GM21360 (cell line): Measurements from ENCODE around the gene RPL41.
"Not testable (repeated sequence)": the region's sequence is repeated elsewhere in the genome, so short reads cannot be mapped to it uniquely, and the experiment has no call there.

ENCODE experiments used
- ATAC-seq: cut with Tn5 transposase; IDR thresholded peaks from one replicate; pipeline ENCODE4 v1.9.1; 2021; ENCODE audit warnings: mild to moderate bottlenecking, moderate library complexity; ENCODE audit not compliant: unreplicated experiment

The RPL41 gene

DNA sequence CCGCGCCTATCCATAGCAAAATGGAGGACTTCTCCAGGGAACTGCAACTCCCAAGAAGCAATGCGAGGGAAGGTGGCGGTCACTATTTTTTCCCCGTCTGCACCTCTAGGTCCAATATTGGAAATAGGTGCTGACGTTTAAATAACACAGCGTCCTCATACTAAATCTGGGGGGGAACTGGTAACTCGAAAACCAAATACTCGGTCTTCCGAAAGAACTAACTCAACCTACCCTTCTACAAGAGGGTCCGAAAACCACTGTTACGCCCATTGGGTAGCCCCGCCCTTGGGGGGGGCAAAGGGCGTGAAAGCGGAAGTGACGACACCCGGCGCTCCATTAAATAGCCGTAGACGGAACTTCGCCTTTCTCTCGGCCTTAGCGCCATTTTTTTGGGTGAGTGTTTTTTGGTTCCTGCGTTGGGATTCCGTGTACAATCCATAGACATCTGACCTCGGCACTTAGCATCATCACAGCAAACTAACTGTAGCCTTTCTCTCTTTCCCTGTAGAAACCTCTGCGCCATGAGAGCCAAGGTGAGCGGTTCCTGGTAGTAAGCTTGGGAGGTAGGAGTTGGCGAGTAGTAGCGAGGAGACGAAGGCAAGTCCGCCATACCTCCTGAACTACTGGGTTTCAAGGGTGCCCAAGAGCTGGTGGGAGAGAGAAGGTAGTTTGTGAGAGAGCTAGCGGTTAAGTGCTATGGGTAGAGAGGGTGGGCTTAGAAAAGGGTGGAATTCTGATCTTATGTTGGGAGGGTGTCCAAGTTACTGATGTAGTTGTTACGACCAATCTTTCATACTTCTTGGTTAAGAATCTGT, at the start of gene RPL41:
RPL41 (plus strand) TSS at position 367 of the 815 bp plus-strand sequence.
- ATAC-seq = peak; percentile 39

DNA sequence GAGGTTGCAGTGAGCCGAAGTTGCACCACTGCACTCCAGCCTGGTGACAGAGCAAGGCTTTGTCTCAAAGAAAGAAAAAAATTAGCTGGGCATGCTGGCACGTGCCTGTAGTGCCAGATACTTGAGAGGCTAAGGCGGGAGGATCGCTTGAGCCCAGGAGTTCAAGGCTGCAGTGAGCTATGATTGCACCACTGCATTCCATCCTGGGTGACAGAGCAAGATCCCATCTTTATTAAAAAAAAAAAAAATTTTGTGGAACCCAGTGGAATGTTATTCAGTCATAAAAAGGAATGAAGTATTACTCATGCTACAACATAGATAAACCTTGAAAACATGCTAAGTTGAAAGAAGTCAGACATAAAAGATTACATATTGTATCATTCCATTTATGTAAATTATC, 44.8 kb upstream of the RPL41 start:
- ATAC-seq = no peak

DNA sequence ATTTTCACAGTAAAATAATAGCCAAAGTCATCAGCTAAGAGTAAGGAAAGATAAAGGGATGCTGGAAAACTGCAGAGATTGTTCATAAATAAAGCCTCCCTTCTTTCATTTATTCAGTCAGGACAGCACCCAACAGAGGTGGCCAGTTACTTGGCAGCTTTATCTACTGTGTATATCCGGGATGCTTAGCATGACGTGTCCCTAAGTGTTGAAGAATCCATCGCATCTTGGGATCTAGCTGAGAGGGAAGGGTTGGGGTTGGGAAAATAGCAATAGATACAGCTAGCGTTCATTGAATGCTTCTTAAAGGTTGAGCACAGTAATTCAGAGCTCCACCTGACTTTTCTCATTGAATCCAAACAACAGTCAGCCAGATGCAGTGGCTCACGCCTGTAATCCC, 42.0 kb upstream of the RPL41 start:
- no peak for ATAC-seq

DNA sequence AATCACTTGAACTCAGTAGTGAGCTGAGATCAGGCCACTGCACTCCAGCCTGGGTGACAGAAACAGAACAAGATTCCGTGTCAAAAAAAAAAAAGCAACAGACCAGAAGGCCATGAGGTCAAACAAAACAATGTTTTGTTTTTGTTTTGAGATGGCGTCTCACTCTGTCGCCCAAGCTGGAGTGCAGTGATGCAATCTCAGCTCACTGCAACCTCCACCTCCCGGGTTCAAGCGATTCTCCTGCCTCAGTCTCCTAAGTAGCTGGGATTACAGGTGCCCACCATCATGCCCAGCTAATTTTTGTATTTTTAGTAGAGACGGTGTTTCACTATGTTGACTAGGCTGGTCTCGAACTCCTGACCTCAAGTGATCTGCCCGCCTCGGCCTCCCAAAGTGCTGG, 38.5 kb upstream of the RPL41 start:
- not testable (repeated sequence) for ATAC-seq

DNA sequence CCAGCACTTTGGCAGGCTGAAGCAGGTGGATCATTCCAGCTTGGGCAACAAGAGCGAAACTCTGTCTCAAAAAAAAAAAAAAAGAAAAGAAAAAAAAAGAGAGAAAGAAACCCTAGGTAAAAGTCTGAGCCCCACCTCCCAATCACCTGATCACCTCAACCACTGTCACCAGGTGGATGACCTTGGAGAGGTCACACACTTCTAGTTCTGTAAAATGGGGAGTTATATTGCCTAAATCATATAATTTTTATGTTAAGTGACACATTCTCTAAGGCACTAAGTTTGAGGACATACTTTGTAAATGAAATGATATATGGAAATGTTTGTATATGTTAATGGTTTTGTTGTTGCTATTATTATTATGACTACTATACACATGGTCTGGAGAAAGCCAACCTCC, 38.0 kb upstream of the RPL41 start:
- no peak for ATAC-seq

DNA sequence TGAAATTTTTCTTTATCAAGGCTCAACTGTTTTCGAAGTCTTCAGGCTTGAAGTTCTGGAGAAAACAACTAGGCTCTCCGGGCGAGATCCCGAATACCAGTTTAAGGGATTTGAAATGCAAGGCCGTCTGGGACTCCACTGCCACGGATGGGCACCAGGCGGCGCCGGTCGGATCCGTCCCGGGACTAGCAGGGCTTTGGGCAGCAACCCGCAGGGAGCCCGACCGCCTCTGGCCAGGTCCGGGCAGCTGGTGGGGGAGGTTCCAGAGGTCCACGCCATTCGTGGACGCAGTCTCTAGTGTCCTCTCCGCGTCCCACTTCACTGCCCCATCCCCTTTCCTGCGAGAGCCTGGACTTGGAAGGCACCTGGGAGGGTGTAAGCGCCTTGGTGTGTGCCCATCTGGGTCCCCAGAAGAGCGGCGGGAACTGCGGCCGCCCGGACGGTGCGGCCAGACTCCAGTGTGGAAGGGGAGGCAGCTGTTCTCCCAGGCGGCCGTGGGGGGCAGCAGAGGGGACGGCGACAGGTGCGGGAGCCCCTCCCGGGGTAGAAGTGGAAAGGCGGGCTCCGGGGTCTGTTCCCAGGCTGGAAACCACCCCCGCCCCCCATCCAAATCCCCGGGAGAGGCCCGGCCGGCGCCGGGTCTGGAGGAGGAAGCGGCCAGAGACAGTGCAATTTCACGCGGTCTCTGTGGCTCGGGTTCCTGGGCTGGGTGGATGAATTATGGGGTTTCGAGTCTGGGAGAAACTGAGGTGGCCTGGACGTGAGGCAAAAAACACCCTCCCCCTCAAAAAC, 37.3 kb upstream of the RPL41 start:
- ATAC-seq = peak; percentile 51

DNA sequence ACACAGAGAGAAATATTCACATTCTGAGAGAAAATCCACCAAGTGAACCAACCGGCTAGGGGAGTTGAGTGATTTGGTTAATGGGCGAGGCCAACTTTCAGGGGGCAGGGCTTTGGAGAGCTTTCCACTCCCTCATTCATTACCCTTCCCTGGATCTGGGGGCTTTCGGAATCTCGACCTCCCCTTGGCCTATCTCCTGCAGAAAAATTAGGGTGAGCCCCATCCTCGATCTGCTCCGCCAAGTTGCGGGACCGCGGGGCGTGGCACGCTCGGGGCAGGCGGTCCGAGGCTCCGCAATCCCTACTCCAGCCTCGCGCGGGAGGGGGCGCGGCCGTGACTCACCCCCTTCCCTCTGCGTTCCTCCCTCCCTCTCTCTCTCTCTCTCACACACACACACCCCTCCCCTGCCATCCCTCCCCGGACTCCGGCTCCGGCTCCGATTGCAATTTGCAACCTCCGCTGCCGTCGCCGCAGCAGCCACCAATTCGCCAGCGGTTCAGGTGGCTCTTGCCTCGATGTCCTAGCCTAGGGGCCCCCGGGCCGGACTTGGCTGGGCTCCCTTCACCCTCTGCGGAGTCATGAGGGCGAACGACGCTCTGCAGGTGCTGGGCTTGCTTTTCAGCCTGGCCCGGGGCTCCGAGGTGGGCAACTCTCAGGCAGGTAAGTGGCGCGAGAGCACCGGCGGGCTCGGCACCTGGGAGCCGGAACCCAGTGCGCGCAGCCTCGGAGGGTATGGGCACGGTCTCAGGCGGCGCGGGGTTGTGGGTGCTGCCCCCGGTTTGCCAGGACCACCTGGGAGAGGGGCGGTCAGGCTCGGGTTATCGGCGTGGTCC, 36.5 kb upstream of the RPL41 start, which contains the start of gene ERBB3:
ERBB3 (plus strand) TSS at position 443 of the 833 bp plus-strand sequence; CDS start at position 579, 136 bp downstream.
- no peak for ATAC-seq

DNA sequence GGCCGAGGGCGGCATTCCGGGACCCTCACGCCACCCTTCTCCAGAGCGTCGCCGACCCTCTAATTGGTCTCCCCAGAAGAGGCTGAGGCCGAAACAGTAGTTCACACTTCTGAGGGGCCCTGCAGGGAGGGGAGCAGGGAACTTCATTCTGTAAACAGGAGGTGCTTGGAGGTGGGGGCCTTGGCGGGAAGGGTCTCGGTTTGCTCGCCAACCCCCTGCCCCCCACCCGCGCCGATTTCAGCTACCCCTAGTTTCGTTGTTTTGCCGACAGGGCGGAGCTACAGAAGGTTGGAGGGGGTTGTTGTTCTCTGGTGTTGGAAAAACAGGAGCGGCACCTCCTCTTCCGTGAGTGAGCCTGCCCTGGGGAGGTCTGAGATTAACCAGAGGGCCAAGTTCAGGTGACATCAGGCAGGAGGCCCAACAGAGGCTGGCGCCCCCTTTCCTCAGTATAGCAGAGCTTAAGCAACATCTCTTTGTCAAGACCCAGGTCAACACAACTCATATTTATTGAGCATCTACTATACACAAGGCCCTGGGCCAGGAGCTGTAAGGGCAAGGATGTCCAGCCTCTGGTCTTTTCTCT, 35.8 kb upstream of the RPL41 start:
- ATAC-seq = no peak

DNA sequence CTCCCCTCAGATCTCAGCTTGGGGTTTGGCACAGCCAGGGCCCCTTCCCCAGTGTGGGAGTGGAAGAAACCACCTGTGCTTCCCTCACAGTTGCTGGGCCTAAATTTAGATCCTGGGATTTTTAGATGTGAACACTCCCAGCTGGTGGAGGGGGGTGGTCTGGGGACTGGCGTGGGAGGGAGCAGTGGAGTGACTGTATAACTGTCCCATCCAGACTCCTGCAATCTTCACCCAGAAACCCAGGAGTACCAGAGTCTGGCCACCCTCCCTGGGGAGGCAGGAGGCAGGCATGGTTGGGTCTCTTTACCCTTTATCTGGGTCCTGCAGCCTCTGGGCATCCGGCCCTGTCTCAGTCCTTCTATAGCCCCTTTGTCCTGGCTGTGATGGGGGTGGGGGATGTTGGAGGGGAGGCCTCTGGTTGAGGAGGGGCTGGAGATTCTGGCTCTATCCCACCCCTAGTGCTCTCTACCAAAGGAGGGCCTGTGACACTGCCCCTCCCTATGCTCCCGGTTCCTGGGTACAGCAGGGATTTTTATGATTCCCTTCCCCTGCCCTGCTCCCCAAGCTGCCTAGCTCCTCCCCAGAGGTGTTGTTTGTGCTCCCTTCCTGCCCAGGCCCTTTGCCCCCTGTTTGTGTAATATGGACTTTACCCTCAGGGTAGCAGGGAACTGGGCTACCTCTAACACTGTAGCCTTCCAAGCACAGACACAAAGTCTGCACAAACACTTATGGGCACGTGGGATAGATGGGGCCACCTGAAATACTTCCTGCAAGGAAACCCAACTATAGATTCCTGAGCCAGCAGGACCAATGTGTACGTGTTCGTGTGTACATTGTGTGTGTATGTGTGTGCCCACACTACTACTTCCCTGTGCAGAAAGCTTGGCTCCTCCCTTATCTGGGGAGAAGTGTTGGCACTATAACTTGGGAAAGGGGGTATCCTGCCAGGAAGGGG, 34.8 kb upstream of the RPL41 start:
- no peak for ATAC-seq

DNA sequence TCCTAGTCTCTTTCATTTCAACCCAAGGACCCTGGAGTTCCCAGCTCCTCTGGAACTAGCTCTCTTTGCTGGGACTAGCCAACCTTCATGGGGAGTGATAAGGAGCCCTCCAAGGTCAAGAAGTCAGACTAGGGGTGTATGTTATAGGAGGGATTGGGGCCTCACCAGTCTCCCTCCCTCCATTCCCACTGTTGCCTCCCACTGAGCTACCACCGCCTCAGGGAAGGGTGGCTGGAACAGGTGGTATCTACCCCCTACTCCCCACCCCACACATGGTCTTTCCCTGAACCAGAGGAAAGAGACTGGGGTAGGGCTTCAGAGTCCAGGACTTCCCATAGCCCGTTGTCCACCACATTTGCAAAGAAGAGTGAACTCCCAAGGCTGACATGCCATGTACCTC, 34.1 kb upstream of the RPL41 start:
- ATAC-seq = no peak

DNA sequence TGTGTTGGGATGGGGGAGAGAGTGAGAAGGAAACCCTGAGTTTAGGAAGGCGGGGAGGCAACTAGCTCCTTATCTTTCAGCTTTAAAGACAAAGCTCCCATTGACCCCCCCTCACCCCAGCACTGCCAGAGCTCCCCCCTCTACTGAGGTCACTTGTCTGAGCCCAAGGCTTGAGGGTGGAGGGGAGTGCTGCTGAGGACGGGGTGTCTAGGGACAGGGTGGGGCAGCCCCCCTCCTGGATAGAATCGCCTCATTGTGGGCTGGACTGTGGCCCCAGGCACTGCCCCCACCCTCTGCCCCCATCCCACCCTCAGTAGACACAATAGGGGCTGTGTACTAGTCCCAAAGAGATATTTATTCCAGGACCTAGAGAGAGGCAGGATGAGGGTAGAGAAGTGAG, 33.5 kb upstream of the RPL41 start:
- no peak for ATAC-seq

DNA sequence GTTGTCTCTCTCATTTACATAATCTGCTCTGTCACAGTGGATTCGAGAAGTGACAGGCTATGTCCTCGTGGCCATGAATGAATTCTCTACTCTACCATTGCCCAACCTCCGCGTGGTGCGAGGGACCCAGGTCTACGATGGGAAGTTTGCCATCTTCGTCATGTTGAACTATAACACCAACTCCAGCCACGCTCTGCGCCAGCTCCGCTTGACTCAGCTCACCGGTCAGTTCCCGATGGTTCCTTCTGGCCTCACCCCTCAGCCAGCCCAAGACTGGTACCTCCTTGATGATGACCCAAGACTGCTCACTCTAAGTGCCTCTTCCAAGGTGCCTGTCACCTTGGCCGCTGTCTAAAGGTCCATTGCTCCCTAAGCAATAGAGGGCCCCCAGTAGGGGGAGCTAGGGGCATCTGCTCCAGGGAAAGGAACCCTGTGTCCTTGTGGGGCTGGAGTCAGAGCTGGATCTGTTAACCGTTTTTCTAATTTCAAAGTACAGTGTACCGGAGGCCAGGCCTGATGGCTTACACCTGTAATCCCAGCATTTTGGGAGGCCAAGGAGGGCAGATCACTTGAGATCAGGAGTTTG, 31.4 kb upstream of the RPL41 start:
- ATAC-seq = no peak

DNA sequence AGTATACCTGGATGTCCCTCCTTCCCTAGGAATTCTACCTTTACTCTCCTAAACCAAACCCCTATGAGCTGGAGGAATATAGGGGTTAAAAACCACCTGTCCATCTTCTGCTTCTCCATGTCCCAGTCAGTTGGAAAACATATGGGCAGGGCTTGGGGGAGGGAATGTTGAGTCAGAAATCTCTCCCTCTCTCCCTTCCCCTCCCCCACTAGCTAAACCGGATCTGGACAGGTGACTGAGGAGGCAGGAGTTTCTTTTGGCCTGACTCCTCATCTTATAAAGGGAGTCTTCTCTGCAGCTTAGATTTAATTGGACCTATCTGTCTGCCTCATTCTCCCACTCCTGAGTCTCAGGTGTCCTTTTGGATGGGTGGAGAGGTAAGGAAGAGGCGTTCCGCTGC, 30.3 kb upstream of the RPL41 start:
- ATAC-seq = no peak

DNA sequence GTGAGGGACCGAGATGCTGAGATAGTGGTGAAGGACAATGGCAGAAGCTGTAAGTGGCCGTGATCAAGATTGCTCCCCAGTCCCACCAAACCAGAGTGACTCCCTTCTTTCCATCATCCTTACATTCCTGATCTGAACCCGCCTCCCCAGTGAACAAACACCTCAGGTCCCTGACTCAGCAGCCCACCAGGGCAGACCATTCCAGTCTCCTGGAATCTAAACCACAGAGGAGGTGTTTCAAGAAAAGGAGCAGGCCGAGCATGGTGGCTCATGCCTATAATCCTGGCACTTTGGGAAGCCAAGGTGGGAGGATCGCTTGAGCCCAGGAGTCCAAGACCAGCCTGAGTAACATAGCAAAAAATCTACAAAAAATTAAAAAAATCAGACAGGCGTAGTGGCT, 29.8 kb upstream of the RPL41 start:
- no peak for ATAC-seq

DNA sequence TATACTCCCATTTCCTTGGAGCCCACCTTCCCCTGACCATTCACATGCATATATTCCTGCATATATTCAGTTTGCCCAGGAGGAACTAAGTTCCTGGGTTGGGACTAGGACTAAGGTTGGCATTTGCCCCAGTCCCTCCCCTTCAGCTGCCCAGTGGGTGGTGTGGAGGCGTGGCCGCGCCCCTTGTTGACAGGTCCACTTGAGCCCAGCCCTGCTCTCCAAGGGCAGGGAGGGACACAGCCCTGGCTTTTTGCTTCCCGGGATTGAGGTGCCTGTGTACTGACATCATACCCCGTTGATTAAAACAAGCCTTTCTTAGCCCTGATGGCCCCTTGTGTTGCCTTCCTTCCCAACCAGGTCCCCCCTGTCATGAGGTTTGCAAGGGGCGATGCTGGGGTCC, 29.2 kb upstream of the RPL41 start:
- no peak for ATAC-seq

DNA sequence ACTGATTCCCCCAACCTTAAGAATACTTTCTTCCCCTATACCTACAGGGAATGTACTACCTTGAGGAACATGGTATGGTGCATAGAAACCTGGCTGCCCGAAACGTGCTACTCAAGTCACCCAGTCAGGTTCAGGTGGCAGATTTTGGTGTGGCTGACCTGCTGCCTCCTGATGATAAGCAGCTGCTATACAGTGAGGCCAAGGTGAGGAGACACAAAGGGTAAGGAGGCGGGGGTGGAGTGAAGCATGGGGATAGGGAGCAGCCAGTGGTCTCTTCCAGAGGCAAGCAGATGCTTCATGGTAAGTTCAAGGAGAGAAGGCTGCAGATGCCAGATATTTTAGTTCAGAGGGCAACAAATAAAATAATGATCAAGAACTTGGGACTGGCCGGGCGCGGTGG, 18.7 kb upstream of the RPL41 start:
- no peak for ATAC-seq

DNA sequence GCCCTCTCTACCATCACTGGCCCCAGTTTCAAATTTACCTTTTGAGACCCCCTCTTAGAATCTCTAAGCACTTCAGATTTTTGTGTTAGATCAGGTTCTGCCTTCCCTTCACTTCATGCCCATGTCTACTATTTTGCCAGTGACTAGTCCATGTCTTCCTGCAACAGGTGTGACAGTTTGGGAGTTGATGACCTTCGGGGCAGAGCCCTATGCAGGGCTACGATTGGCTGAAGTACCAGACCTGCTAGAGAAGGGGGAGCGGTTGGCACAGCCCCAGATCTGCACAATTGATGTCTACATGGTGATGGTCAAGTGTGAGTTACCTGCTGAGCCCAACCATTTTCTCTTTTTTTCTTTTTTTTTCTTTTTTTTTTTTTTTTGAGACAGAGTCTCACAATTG, 17.8 kb upstream of the RPL41 start:
- ATAC-seq = no peak

DNA sequence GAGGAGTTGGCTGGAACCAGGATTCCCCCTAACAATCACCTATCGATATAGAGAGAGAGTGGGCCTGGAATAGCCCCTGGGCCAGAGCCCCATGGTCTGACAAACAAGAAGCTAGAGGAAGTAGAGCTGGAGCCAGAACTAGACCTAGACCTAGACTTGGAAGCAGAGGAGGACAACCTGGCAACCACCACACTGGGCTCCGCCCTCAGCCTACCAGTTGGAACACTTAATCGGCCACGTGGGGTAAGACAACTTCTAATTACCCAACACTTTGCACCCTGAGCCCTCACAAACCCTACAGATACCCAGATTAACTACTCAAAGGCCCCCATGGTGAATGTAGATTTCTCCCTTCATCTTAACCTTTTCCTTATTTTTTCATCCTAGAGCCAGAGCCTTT, 16.6 kb upstream of the RPL41 start:
- no peak for ATAC-seq

DNA sequence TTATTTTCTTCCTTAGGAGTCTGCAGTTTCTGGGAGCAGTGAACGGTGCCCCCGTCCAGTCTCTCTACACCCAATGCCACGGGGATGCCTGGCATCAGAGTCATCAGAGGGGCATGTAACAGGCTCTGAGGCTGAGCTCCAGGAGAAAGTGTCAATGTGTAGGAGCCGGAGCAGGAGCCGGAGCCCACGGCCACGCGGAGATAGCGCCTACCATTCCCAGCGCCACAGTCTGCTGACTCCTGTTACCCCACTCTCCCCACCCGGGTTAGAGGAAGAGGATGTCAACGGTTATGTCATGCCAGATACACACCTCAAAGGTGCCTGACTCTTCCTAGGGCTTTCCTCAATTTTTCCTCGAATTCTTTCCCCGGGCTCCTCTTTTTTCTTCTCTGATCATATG, 15.4 kb upstream of the RPL41 start:
- no peak for ATAC-seq
